ENCODE measurements around the gene SEZ6L2.
A peak's percentile ranks its signal among the peaks of the same experiment; 100 is the strongest.
"Not testable (repeated sequence)": the region's sequence is repeated elsewhere in the genome, so short reads cannot be mapped to it uniquely, and the experiment has no call there.

SEZ6L2 gene

DNA sequence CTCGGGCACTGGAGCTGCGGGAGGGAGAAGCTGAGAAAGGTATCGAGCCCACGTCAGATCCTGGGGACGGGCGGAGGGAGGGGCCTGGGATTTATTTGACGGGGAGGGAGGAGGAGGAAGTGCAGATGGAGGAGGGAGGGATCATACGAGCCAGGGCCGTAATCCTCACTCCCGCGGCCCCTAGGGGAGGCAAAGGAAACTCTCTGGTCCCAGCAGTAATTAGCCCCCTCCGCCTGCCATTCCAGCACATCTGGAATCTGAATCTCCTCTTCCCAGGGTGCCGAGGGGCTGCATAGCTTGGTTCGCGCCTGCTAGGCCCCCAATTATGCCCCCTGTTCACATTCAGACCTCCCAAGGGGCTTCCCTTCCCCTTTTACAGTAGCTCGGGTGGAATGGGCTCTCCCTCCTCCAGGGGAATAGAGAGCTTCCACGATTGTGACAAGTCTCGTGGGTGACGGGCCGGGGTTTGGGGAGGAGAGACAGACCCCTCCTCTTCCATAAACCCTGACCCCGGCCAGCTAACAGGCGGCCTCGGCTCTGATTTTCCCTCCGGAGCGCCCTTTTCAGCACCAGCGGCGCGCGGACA, at the start of gene SEZ6L2:
TSS of gene SEZ6L2 (minus strand) at position 35 of the 586 bp plus-strand sequence. CDS start 531 bp downstream, outside the sequence.
- peak; percentile 88 for DNase-seq

DNA sequence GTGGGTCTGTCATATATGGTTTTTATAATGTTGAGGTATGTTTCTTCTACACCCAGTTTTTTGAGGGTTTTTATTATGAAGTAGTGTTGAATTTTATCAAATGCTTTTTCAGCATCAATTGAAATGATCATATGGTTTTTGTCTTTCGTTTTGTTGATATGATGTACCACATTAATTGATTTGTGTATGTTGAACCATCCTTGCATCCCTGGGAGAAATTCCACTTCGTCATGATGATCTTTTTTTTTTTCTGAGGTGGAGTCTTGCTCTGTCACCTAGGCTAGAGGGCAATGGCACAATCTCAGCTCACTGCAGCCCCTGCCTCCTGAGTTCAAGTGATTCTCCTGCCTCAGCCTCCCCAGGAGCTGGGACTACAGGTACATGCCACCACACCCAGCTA, 48.5 kb upstream of the SEZ6L2 start:
- DNase-seq = no peak

DNA sequence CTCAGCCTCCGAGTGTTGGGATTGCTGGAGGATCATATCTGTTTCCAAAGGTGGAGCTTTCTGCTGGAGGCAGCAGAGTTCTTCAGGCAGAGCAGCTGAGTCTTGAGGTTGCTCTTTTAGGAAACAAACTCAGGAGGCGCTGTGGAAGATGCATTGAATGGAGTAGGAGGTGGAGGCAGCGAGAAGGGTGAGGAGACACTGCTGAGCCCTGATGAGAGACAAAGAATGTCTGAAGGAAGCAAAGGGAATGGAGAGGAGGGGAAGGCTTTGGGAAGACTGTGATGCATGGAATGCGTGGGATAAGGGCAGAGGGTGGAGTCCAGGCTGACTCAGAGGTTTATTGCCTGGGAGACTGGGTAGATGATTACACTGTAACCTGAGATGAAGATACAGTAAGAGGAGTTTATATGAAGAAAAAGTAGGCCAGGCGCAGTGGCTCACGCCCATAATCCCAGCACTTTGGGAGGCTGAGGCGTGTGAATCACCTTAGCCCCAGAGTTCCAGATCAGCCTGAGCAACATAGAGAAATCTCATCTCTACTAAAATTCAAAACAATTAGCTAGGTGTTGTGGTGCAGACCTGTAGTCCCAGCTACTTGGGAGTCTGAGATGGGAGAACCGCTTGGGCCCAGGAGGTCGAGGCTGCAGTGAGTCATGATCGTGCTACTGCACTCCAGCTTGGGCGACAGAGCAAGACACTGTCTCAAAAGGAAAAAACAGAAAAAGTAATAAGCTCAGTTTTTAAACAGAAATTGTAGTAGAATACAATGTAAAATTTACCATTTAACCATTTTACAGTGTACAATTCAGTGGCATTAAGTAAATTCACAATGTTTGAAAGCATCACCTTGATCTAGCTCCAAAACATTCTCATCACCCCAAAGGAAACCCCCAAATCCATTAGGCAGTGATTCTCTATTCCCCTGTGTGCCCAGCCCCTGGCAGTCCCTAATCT, 44.8 kb upstream of the SEZ6L2 start:
- DNase-seq = peak; percentile 22

DNA sequence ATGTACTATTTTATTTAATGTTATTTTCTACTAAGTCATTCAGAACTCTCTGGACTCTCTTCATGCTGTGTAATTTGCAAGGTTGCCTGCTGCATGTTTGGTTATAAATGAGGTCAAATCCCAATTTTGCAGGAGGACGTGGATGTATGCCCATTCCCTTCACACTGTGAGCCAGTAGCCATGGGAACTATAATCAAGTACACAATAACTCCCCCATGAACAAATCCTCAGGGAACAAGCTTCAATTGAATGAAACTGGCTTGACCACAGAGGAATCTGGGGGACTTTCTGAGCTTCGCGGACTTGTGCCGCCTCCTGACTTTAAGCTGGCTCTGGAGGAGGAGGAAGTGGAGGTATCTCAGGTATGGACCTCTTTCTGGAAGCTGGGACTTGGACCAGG, 41.3 kb upstream of the SEZ6L2 start:
- no peak for DNase-seq

DNA sequence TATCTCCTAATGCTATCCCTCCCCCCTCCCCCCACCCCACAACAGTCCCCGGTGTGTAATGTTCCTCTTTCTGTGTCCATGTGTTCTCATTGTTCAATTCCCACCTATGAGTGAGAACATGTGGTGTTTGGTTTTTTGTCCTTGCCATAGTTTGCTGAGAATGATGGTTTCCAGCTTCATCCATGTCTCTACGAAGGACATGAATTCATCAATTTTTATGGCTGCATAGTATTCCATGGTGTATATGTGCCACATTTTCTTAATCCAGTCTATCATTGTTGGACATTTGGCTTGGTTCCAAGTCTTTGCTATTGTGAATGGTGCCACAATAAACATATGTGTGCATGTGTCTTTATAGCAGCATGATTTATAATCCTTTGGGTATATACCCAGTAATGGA, 32.4 kb upstream of the SEZ6L2 start:
- DNase-seq = not testable (repeated sequence)

- DNase-seq = no peak
These were observed 27.9 kb upstream of the SEZ6L2 start for GRCh38 chr16:29927070-29927905.

DNA sequence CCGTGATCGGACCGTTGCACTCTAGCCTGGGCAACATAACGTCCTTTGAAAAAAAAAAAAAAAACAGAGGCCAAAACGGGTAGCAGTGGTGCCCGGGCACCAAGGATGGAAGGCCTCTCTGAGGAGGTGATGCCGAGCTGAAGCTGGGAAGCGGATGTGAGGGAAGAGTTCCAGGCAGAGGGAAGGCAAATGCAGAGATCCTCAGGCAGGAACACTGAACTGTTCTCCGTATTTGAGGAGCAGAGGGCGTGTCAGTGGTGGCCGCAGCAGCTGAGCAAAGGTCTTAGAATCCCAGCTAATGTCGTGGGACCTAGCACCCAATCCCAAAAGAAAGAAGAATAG, 27.3 kb upstream of the SEZ6L2 start:
- peak; percentile 45 for DNase-seq

DNA sequence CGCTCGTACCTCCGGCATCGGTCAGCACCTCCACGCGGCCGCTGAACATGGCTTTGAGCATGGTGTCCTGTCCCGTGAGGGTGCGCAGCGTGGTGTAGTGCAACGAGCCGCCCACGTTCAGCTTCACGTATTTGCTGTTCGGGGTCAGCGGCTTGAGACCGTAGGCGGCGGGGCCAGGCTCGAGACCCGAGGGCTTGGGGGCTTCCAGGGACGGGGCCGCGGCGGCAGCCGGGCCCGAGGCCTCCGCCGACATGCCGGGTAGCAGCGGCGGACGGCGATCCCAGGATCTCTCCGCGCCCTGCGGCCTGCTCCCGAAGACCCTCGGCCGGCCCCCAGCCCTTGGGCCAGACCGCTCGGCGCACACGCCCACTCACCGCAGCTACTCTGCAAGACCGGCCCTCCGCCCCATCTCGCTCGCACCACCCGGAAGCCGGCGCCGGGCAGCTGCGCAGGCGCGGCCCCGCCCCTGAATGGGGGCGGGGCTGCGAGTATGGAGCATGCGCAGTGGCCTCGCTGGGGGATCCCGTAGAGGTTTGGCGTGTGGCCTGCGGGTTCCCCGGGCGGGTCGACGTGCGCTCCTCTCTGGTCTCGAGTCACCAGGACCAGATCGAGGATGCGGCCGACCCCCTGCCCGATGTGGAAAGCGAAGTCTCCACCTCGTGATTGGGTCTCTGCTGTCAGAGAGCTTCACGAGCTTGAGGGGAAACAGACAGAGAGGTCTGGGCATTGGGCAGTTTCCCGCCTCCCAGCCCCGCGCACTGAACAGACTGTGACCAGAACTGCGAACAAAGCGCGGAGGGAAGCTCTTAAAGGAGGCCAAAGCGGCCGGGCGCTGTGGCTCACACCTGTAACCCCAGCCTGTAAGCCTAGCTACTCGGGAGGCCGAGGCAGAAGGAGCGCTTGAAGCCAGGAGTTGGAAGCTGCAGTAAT, 26.7 kb upstream of the SEZ6L2 start, which contains the start of gene KCTD13:
TSS of gene KCTD13 (minus strand) at position 446 of the 930 bp plus-strand sequence. CDS start at position 253, 193 bp downstream.
- DNase-seq = peak; percentile 69

DNA sequence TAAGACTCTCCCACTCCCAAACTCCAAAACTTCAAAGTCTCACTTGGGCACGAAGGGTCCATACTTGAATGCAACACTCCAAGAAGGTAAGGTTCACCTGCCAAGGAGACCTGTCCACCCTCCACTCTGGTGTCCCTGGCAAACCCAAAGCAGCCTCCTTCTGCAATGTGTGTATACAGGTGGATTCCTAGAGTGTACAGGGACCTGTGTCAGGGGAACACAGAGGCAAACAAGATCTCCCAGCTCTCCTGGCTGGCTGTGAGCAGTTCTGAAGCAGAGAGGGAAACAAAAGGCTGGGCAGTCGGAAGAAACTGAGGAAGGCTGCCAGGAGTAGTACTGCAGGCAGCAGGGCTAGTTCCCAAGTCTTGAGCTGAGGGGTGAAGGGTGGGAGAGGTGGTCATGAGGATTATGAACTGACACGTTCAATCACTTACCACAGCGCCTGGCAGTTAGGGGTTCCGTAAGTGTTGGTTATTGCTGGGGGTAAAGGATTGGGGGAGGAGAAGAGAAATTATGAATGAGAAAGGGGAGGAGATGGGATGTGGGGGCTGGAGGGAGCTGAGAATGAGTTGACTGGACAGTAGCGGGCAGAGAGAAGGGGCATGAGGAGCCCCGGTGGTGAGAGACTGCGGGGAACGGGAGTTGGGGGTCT, 25.9 kb upstream of the SEZ6L2 start:
- no peak for DNase-seq

- no peak for DNase-seq
These were observed 23.7 kb upstream of the SEZ6L2 start for GRCh38 chr16:29922986-29923501.

- no peak for DNase-seq
These were observed 23.0 kb upstream of the SEZ6L2 start for GRCh38 chr16:29922326-29922725.

DNA sequence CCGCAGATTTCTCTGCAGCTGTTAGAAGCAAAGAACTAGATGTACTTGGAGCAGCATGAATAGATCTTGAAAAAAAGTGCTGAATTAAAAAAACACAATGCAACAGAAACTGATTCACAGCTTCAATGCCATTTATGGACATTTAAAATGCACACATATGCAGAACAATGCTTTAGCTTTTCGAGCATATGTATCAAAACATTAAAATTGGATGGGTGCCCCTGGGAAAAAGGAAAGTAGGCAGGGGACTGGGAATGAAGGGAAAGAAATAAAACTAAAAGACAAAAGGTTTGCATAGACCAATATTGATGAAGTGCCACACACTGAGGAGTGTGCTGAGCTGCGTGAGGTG, 21.7 kb upstream of the SEZ6L2 start:
- no peak for DNase-seq

DNA sequence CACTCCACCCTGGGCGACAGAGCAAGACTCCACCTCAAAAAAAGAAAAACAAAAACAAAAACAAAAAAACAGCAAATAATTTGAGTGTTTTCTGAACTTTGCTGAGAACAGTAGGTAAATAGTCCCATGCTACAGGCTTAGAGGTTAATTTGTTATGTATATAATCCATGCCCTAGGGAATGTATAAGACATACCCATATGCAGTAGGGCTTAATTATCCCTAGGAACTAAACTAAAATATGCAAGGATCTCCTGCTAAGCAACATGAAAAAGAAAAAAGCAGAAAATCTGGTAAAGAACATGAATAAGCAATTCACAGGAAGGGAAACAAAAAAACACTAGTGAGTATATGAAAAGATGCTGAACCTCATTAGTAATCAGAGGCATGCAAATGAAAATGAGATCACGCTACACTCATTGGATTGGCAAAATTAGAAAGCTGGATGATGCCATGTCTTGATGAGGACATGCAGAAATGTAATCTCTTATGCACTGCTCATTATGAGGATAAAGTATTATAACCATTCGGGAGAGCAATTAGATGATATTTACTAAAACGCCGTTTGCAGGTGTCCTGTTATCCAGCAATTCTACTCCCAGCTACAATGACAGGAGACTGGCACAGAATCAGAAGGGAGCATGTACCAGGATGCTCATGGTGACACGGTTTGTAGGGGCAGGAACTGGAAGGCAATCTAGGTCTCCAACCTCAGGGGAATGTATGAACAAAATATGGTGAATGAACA, 21.1 kb upstream of the SEZ6L2 start:
- DNase-seq = no peak

- no peak for DNase-seq
These were observed 17.6 kb upstream of the SEZ6L2 start for GRCh38 chr16:29916979-29917378.

DNA sequence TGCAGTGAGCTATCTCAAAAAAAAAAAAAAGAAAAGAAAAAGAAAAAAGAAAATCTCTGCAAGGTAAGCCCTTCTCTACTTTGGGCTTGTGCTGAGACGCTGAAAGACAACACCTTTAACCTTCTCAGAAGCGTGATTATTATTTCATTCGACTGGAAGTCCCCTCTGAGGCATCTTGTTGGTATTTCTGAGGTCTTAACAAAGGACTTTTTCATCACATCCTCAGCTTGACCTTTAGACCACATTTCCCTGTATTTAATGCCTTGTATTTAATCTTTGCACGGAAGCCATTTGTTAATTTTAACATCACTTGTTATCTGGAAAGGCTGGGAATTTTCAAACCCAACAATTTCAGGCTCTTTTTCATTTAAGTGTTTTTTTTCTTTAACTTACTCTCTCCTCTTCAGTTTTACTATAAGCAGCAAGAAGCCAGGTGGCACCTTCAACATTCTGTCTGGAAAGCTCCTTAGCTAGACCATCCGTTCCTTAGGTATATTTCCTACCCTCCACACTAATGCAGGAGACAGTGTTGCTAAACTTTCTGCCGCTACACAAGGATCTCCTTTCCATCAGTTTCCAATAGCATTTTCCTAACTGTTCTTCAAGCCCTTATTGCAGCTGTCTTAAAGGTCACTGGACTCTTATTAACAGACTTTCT, 16.4 kb upstream of the SEZ6L2 start:
- no peak for DNase-seq

DNA sequence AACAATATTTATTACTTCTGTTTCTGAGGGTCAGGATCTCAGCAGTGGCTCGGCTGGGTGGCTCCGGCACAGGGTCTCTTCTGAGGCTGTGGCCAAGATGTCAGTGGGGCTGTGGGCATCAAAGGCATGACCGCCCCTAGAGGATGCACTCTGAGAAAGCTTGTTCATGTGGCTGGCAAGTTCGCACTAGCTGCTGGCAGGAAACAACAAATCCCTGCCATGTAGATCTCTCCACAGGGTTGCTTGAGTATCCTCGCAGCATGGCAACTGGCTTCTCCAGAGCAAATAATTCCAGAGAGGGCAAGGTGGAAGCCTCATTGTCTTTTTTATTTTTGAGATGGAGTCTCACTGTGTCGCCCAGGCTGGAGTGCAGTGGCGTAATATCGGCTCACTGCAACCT, 14.2 kb upstream of the SEZ6L2 start:
- DNase-seq = no peak

DNA sequence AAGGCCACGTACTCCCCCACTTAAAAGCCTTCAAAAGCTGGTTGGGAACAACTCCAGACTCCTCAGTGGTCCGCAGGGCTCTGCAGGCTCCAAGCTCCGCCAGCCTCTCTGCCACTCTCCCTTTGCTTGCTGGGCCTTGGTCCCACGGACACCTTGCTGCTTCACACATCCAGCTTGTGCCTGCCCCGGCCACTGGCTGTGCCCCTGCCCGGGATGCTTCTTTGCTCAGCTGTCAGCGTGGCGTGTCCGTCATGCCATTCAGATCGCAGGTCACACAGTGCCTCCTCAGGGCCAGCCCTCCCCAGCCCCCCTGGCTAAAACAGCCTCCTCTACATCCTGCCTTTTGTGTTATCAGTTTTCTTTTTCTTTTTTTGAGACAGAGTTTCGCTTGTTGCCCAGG, 12.7 kb upstream of the SEZ6L2 start:
- DNase-seq = no peak

- no peak for DNase-seq
These were observed 12.3 kb upstream of the SEZ6L2 start for GRCh38 chr16:29911676-29912010.

DNA sequence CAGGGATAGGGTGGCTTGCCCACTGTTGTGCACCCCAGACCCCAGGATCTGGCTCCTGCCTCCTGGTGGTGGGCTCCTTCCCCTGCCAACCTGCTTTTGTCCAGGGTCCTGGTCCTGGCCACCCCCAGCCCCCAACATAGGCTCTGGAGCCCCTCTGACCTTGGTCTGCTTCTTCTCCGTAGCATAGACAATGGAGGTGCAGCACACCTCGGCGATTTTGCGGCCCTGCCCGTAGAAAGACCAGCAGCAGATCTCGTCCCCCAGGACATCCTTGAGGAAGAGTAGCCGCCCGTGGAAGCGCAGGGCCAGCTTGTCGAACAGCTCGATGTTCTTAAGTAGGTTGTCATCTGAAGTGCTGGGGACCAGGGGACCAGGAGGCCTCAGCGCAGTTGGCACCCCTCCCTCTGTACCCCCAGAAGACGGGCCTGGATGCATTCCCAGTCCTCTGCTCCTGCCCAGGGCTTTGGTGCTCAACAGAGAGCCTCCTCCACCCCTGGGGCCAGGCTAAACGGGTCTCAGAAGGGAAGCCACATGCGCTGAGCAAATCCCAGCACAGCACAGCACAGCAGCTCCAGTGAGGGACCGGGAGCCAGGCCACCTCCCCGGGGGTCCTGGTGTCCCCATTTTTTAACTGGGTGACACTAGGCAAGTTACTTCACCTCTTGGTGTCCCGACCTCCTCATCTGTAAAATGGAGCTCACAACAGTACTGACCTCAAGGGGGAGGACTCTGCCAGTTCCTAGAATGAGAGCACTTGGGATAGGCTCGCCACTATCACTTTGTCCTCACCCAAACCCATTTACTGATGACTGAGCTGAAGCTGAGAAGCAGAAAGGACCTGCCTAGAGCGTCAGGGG, 11.7 kb upstream of the SEZ6L2 start:
- no peak for DNase-seq

Data from NCI-H1105 treated with DMSO at 0.1 percent for 48 hours (cell line).